GM23338 (cell line): ENCODE results near the gene RBM42. TPM values are rescaled to one million over a fixed set of nuclear protein-coding genes. Genes with fewer than 3 reads are reported as not detected.

ENCODE experiments used
- ATAC-seq: fragments of 200-7000 bp; cut with Tn5 transposase; 3 replicates; pipeline ENCODE4 v1.9.1; 2020
- DNase-seq: peaks from one replicate; pipeline ENCODE4 v3.0.0-alpha.2; 2015; ENCODE audit warnings: low spot score
- H2AFZ ChIP-seq: fragments of 200-600 bp; sonication (generic); 2 replicates; pipeline ENCODE4 v1.8.0; 2016; ENCODE audit warnings: antibody characterized with exemption, mild to moderate bottlenecking, moderate library complexity
- H3F3A ChIP-seq: fragments of 200-600 bp; sonication (generic); replicated peaks from 2 replicates; pipeline ENCODE4 v1.8.0; 2017; ENCODE audit warnings: antibody characterized with exemption, mixed run types, low read depth
- H3K27ac ChIP-seq: fragments of 200-600 bp; sonication (generic); 2 replicates; pipeline ENCODE4 v1.6.1; 2016; ENCODE audit warnings: low read depth
- H3K27me3 ChIP-seq: fragments of 200-600 bp; sonication (generic); 2 replicates; pipeline ENCODE4 v1.8.0; 2016; ENCODE audit warnings: mild to moderate bottlenecking, mixed run types, moderate library complexity; ENCODE audit not compliant: insufficient read depth
- H3K36me3 ChIP-seq: fragments of 200-600 bp; sonication (generic); 2 replicates; pipeline ENCODE4 v1.8.0; 2016; ENCODE audit warnings: mild to moderate bottlenecking; ENCODE audit not compliant: insufficient read depth
- H3K4me1 ChIP-seq: fragments of 200-600 bp; sonication (generic); 2 replicates; pipeline ENCODE4 v1.8.0; 2016; ENCODE audit warnings: mild to moderate bottlenecking, moderate library complexity; ENCODE audit not compliant: insufficient read depth
- H3K4me2 ChIP-seq: fragments of 200-600 bp; sonication (generic); 2 replicates; pipeline ENCODE4 v1.7.1; 2017; ENCODE audit warnings: mixed run types
- H3K4me3 ChIP-seq: fragments of 200-600 bp; sonication (generic); 2 replicates; pipeline ENCODE4 v1.6.1; 2016; ENCODE audit warnings: mixed run types
- H3K79me2 ChIP-seq: fragments of 200-600 bp; sonication (generic); replicated peaks from 2 replicates; pipeline ENCODE4 v1.8.0; 2017; ENCODE audit warnings: mild to moderate bottlenecking; ENCODE audit not compliant: insufficient read depth
- H3K9me2 ChIP-seq: fragments of 200-600 bp; sonication (generic); 2 replicates; pipeline ENCODE4 v1.8.0; 2017; ENCODE audit not compliant: insufficient read depth
- H4K20me1 ChIP-seq: fragments of 200-600 bp; sonication (generic); replicated peaks from 2 replicates; pipeline ENCODE4 v1.8.0; 2017; ENCODE audit warnings: mild to moderate bottlenecking; ENCODE audit not compliant: insufficient read depth
- H3K27ac Mint-ChIP-seq: 2 replicates; pipeline ENCODE4 v1.8.0; 2020; ENCODE audit warnings: inconsistent platforms, mild to moderate bottlenecking, moderate library complexity, mixed read lengths
- H3K27me3 Mint-ChIP-seq: 3 replicates; pipeline ENCODE4 v1.8.0; 2022; ENCODE audit warnings: low read depth, mild to moderate bottlenecking, moderate library complexity, mixed read lengths, inconsistent platforms; ENCODE audit not compliant: insufficient read depth, poor library complexity
- H3K36me3 Mint-ChIP-seq: 3 replicates; pipeline ENCODE4 v1.8.0; 2021; ENCODE audit warnings: low read depth, mild to moderate bottlenecking, inconsistent platforms, moderate library complexity, mixed read lengths
- H3K4me1 Mint-ChIP-seq: 3 replicates; pipeline ENCODE4 v1.8.0; 2020; ENCODE audit warnings: mild to moderate bottlenecking, inconsistent platforms, mixed read lengths
- H3K4me3 Mint-ChIP-seq: 3 replicates; pipeline ENCODE4 v1.8.0; 2021; ENCODE audit warnings: moderate library complexity, mild to moderate bottlenecking, inconsistent platforms, mixed read lengths
- H3K9me3 Mint-ChIP-seq: 3 replicates; pipeline ENCODE4 v1.8.0; 2020; ENCODE audit warnings: moderate library complexity, mild to moderate bottlenecking, inconsistent platforms, mixed read lengths
- CREB1 ChIP-seq: fragments of 250-450 bp; sonication (Bioruptor Pico); IDR thresholded peaks from 2 replicates; pipeline ENCODE4 v1.5.0; 2020; ENCODE audit warnings: low read depth, mild to moderate bottlenecking, moderate library complexity
- CTCF ChIP-seq, 2 experiments: fragments of 200-600 bp in 1 of 2; sonication (generic) in 1 of 2; conservative IDR thresholded peaks; 2 replicates each; pipeline versions ENCODE4 v1.5.1 to v1.6.1; 2016 to 2017; ENCODE audit warnings: antibody characterized with exemption in 2 of 2, low read depth in 2 of 2, mild to moderate bottlenecking in 2 of 2, moderate library complexity in 1 of 2
- EZH2 ChIP-seq: fragments of 200-600 bp; sonication (generic); IDR thresholded peaks from one replicate; pipeline ENCODE4 v1.8.0; 2017; ENCODE audit warnings: antibody characterized with exemption, mild to moderate bottlenecking, low read depth; ENCODE audit not compliant: unreplicated experiment
- JUNB ChIP-seq: IDR thresholded peaks from one replicate; pipeline ENCODE4 v1.6.1; 2016; ENCODE audit warnings: antibody characterized with exemption; ENCODE audit not compliant: unreplicated experiment
- NANOG ChIP-seq: IDR thresholded peaks from 2 replicates; pipeline ENCODE4 v1.6.1; 2016; ENCODE audit warnings: antibody characterized with exemption, borderline replicate concordance
- REST ChIP-seq: IDR thresholded peaks from one replicate; pipeline ENCODE4 v1.6.1; 2018; ENCODE audit warnings: antibody characterized with exemption; ENCODE audit not compliant: unreplicated experiment
- STAT1 ChIP-seq: IDR thresholded peaks from one replicate; pipeline ENCODE4 v1.6.1; 2016; ENCODE audit warnings: antibody characterized with exemption; ENCODE audit not compliant: unreplicated experiment
- ZNF114 ChIP-seq: fragments of 250-450 bp; sonication (Bioruptor Pico); IDR thresholded peaks from 2 replicates; pipeline ENCODE4 v1.5.0; 2020; ENCODE audit warnings: mild to moderate bottlenecking, moderate library complexity
- polyA plus RNA-seq: library from polyadenylated mRNA; unstranded; fragments of >200 nt; fragmentation: Nextera tagmentation; extraction: Ambion mirVana; gene quantifications from 2 replicates; pipeline ENCODE4 v1.2.1, GENCODE V29; 2016
- total RNA-seq: library from RNA; depleted of rRNA; stranded (reverse); fragments of >200 nt; shearing (Covaris generic); gene quantifications from 2 replicates; pipeline ENCODE4 v1.2.3, GENCODE V29; 2014

RBM42 gene
- total and polyA plus RNA-seq, 2 experiments from 2014 or later, result 74.7 to 82.9 TPM

GRCh38 chr19:35590875-35591274 lies 38.0 kb upstream of the RBM42 start:
- H2AFZ ChIP-seq, result no peak overlapping the region
- H3F3A ChIP-seq, result no peaks in the 10 kb centered on the region
- DNase-seq, result no peak
- Mint-ChIP-seq H3K36me3 (no peaks in the 10 kb centered on the region), H3K4me1 (no peaks in the 10 kb centered on the region), H3K27ac (no peak overlapping the region), H3K4me3 (no peak overlapping the region), H3K9me3 (peaks cover 3% of the 10 kb centered on the region; the same call in 1 of the 3 replicates), H3K27me3 (peaks cover 7% of the 10 kb centered on the region)
- no peaks in the 10 kb centered on the region; the same call in 1 of the 2 replicates for H4K20me1 ChIP-seq
- H3K9me2 ChIP-seq, result no peaks in the 10 kb centered on the region
- no peak overlapping the region for H3K27ac ChIP-seq
- H3K4me2 ChIP-seq, result no peak overlapping the region
- ATAC-seq, result no peak
- H3K4me1 ChIP-seq, result no peaks in the 10 kb centered on the region
- H3K27me3 ChIP-seq, result 0 out of 2 replicates have a peak, but pooled peaks cover 5% of the 10 kb centered on the region
- H3K36me3 ChIP-seq, result no peaks in the 10 kb centered on the region
- no peaks in the 10 kb centered on the region for H3K79me2 ChIP-seq
- no peak for TF ChIP-seq EZH2
- TF ChIP-seq CTCF (conservative IDR thresholded peaks at IDR 0.05; ENCODE audit: low read depth in 2 of 2), result no peak
- no peak for TF ChIP-seq STAT1
- no peak for TF ChIP-seq REST
- no peak for TF ChIP-seq NANOG
- no peak for TF ChIP-seq JUNB
- no peak for TF ChIP-seq CREB1 (CRISPR knock-in tag)
- no peak for TF ChIP-seq ZNF114 (CRISPR knock-in tag)
- H3K4me3 ChIP-seq, result no peak overlapping the region

GRCh38 chr19:35592226-35592625 lies 36.6 kb upstream of the RBM42 start:
- H3K79me2 ChIP-seq, result no peaks in the 10 kb centered on the region
- H3K4me3 Mint-ChIP-seq, result no peak overlapping the region
- TF ChIP-seq CTCF (conservative IDR thresholded peaks at IDR 0.05; ENCODE audit: low read depth in 2 of 2), result peak; percentile 79 to 85

More at GRCh38 chr19:35592226-35592625, 36.6 kb upstream of the RBM42 start:
- no peak overlapping the region for H2AFZ ChIP-seq
- Mint-ChIP-seq H3K36me3 (no peaks in the 10 kb centered on the region), H3K27me3 (peaks cover 6% of the 10 kb centered on the region), H3K27ac (no peak overlapping the region), H3K9me3 (no peaks in the 10 kb centered on the region; the same call in 2 of the 3 replicates), H3K4me1 (no peaks in the 10 kb centered on the region)
- no peaks in the 10 kb centered on the region for H3F3A ChIP-seq
- H3K4me1 ChIP-seq, result no peaks in the 10 kb centered on the region
- H4K20me1 ChIP-seq, result no peaks in the 10 kb centered on the region; the same call in 1 of the 2 replicates
- H3K4me3 ChIP-seq, result no peak overlapping the region
- H3K9me2 ChIP-seq, result no peaks in the 10 kb centered on the region
- no peak overlapping the region for H3K27ac ChIP-seq
- ATAC-seq, result peak; percentile 85
- H3K36me3 ChIP-seq, result no peaks in the 10 kb centered on the region
- H3K4me2 ChIP-seq, result no peak overlapping the region
- DNase-seq, result peak; percentile 87
- 0 out of 2 replicates have a peak, but pooled peaks cover 5% of the 10 kb centered on the region for H3K27me3 ChIP-seq
